GM19099 (cell line): Measurements from ENCODE around the gene GNG7.

ENCODE experiments used
- POLR2A ChIP-seq: IDR thresholded peaks from 3 replicates; pipeline ENCODE4 v1.6.1; 2011; ENCODE audit warnings: low read depth; ENCODE audit not compliant: insufficient read length; ENCODE audit errors: extremely low read depth

GNG7 gene

GRCh38 chr19:2549701-2550191 is 152.7 kb downstream of the GNG7 start:
- no peak for TF ChIP-seq POLR2A

GRCh38 chr19:2548966-2549365 is 153.5 kb downstream of the GNG7 start:
- TF ChIP-seq POLR2A, result no peak

- no peak for TF ChIP-seq POLR2A
Observed at GRCh38 chr19:2547721-2548120, 154.8 kb downstream of the GNG7 start.

GRCh38 chr19:2547033-2547680 is 155.3 kb downstream of the GNG7 start:
- TF ChIP-seq POLR2A, result no peak

GRCh38 chr19:2546128-2547032 is 156.1 kb downstream of the GNG7 start:
- no peak for TF ChIP-seq POLR2A

GRCh38 chr19:2544576-2545415 is 157.7 kb downstream of the GNG7 start:
- no peak for TF ChIP-seq POLR2A

- peak; percentile 40 for TF ChIP-seq POLR2A
Observed at GRCh38 chr19:2543463-2544442, 158.7 kb downstream of the GNG7 start.

- no peak for TF ChIP-seq POLR2A
Observed at GRCh38 chr19:2542341-2543069, 160.0 kb downstream of the GNG7 start.

- no peak for TF ChIP-seq POLR2A
Observed at GRCh38 chr19:2540646-2541454, 161.6 kb downstream of the GNG7 start.

- TF ChIP-seq POLR2A, result no peak
Observed at GRCh38 chr19:2540251-2540645, 162.2 kb downstream of the GNG7 start.

- TF ChIP-seq POLR2A, result no peak
Observed at GRCh38 chr19:2538096-2538757, 164.3 kb downstream of the GNG7 start.

GRCh38 chr19:2536461-2536860 is 166.0 kb downstream of the GNG7 start:
- TF ChIP-seq POLR2A, result no peak
